Psoas muscle (tissue), 8 donors: Measurements from ENCODE around the gene SCAANT1. TPM values are rescaled to one million over a fixed set of nuclear protein-coding genes. Genes with fewer than 3 reads are reported as not detected.

Experiments used
- ATAC-seq, 4 donors: fragments of 200-7000 bp; cut with Tn5 transposase; one replicate each; pipeline ENCODE4 v1.9.1; 2020; ENCODE audit warnings: moderate library complexity in 3 of 4, mild to moderate bottlenecking in 2 of 4
- DNase-seq, 2 donors: peaks; one replicate each; pipeline ENCODE4 v3.0.0-alpha.2; 2020
- H3K27ac ChIP-seq: fragments of 200-600 bp; one replicate; pipeline ENCODE4 v1.8.0; 2022
- H3K27me3 ChIP-seq, 3 donors: fragments of 200-600 bp in 1 of 3; one replicate each; pipeline versions ENCODE4 v1.6.1 to v1.8.0; 2013 to 2022; ENCODE audit warnings: low read length in 2 of 3, mild to moderate bottlenecking in 2 of 3, moderate library complexity in 1 of 3; ENCODE audit not compliant: insufficient read depth in 3 of 3
- H3K36me3 ChIP-seq, 2 donors: fragments of 200-600 bp in 1 of 2; one replicate each; pipeline versions ENCODE4 v1.6.1 to v1.8.0; 2013 to 2022; ENCODE audit warnings: low read depth in 1 of 2, mild to moderate bottlenecking in 1 of 2, moderate library complexity in 1 of 2; ENCODE audit not compliant: insufficient read depth in 1 of 2
- H3K4me1 ChIP-seq: fragments of 200-600 bp; one replicate; pipeline ENCODE4 v1.8.0; 2022
- H3K4me3 ChIP-seq: fragments of 200-600 bp; one replicate; pipeline ENCODE4 v1.8.0; 2022; ENCODE audit warnings: mild to moderate bottlenecking
- H3K9me3 ChIP-seq: fragments of 200-600 bp; one replicate; pipeline ENCODE4 v1.8.0; 2022
- WGBS, 3 donors: extraction: QIAGEN DNeasy Blood & Tissue Kit; methylation state at CpG; one replicate each; pipeline versions ENCODE4 v1.1.6 to v1.1.7; 2013; 5-methylcytosine and 5-hydroxymethylcytosine counted together
- intact Hi-C, 2 donors: fragments of 100-400 bp; cut with DNase I; formaldehyde crosslinking; loops; one replicate each; pipeline versions ENCODE4 v1.11.0 to v1.14.2; 2022
- polyA plus RNA-seq, 3 donors: library from polyadenylated mRNA; stranded (reverse); fragments of 200-250 nt; gene quantifications; one replicate each; pipeline ENCODE4 v1.2.3, GENCODE V29; 2013
- total RNA-seq, 4 donors: library from RNA; stranded (reverse); fragmentation: NEBNext Ultra II Directional in 2 of 4; extraction: Animal tissue kit (Norgen Biotek cat#: 25700) in 2 of 4; gene quantifications; one replicate each; pipeline versions ENCODE4 v1.2.1 to v1.2.4, GENCODE V29; 2021 to 2023
- TF ChIP-seq, protein P1 (sequence below): fragments of 200-600 bp; IDR thresholded peaks from one replicate; pipeline ENCODE4 v1.8.0; 2022; ENCODE audit warnings: antibody characterized with exemption
- donor health status: healthy with polysubstance abuse.
- donor health status: DM: no; HTN: no; CAD: no; lungs with moderate emphysema.
- donor health status: Bipolar disorder and iron deficiency.
- donor health status: healthy.
- donor health status: DM: yes; HTN: yes; CAD: no.
- donor health status: DM: no; HTN: no; CAD: no.
- donor health status: DM: no; HTN: no; CAD: no.
- donor health status: DM: yes; HTN: yes; CAD: no.

SCAANT1 gene
- total and polyA plus RNA-seq, 7 donors: not detected

GRCh38 chr3:63955830-63956545 lies 43.8 kb upstream of the SCAANT1 start:
- ATAC-seq: no peak
- intact Hi-C loops: loop anchor here in 1 of 2 donors (5.0 kb wide), 1 partner anchor 44 kb away; the partner anchor contains the start of gene SCAANT1
- WGBS, 3 donors: 95 to 96% (median 95%) methylated on average over 13 of the region's 13 CpGs

DNA sequence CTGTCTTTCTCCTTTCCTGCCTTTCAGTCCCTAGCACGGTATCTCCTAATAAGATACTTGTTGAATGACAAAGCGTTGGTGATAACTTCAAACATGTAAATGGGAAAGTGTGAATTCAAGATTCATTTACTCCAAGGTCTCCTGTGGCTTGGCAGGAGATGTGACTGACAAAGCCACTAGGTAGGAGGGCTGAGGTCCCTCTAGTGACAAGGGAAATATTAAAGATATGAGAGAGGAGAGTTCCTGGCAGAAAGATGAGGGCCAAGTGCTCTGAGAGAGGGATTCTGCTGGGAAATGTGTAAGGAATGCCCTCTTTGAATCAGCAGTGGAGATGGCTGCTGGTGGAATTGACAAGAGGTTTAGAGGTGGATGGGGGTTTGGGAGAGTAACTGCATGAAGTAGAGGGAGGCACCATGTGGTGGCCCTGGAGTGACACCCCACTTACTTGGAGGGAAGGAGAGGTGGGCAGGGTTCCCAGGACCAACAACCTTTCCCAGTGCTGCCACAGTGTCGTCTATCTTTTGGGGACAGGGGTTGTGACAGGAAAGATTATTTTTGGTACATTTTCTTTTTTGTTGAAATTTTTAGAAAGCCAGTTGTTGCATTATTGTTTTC lies 43.0 kb upstream of the SCAANT1 start:
- no peak overlapping the region for H3K27ac ChIP-seq
- TF ChIP-seq, protein P1, sequence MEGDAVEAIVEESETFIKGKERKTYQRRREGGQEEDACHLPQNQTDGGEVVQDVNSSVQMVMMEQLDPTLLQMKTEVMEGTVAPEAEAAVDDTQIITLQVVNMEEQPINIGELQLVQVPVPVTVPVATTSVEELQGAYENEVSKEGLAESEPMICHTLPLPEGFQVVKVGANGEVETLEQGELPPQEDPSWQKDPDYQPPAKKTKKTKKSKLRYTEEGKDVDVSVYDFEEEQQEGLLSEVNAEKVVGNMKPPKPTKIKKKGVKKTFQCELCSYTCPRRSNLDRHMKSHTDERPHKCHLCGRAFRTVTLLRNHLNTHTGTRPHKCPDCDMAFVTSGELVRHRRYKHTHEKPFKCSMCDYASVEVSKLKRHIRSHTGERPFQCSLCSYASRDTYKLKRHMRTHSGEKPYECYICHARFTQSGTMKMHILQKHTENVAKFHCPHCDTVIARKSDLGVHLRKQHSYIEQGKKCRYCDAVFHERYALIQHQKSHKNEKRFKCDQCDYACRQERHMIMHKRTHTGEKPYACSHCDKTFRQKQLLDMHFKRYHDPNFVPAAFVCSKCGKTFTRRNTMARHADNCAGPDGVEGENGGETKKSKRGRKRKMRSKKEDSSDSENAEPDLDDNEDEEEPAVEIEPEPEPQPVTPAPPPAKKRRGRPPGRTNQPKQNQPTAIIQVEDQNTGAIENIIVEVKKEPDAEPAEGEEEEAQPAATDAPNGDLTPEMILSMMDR: no peak
- WGBS, 3 donors: 72 to 80% (median 73%) methylated on average over 3 of the region's 3 CpGs
- intact Hi-C loops: loop anchor here in 1 of 2 donors (5.0 kb wide), 1 partner anchor 43 kb away; the partner anchor contains the start of gene SCAANT1
- H3K36me3 ChIP-seq: peaks cover 0 to 12% of the 10 kb centered on the region in 2 donors
- H3K4me3 ChIP-seq: no peak overlapping the region
- DNase-seq (no peak), ATAC-seq (no peak)
- H3K27me3 ChIP-seq: no peaks in the 10 kb centered on the region
- no peaks in the 10 kb centered on the region for H3K9me3 ChIP-seq
- H3K4me1 ChIP-seq: peaks cover 37% of the 10 kb centered on the region

More at GRCh38 chr3:63955830-63956545, 43.8 kb upstream of the SCAANT1 start:
- peaks cover 0 to 12% of the 10 kb centered on the region in 2 donors for H3K36me3 ChIP-seq
- TF ChIP-seq, protein P1: no peak
- no peak for DNase-seq
- H3K4me1 ChIP-seq: peaks cover 37% of the 10 kb centered on the region
- no peak overlapping the region for H3K27ac ChIP-seq
- H3K9me3 ChIP-seq: no peaks in the 10 kb centered on the region
- no peak overlapping the region for H3K4me3 ChIP-seq
- H3K27me3 ChIP-seq: no peaks in the 10 kb centered on the region

DNA sequence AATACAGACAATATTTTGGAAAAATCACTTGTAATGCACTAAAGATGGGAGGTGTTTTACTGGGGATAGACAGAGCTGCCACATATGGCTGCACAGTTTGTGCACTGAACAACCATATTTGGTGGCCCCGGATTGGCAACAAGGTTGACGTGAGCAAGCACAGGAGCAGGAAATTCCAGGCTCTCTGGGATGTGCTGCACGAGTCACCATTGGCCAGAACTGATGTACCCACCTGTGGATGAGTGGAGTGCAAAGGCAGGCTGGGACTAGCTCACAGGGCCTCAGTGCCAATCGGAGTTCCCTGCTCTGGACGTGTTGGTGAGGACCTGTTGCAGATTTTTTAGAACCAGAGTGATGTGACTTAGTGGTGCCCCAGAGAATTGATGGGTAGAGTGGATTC lies 42.0 kb upstream of the SCAANT1 start:
- intact Hi-C loops: no loop called here
- no peak overlapping the region for H3K4me3 ChIP-seq
- 87 to 91% (median 91%) methylated on average over 5 of the region's 5 CpGs for WGBS, 3 donors

GRCh38 chr3:63952248-63952594 lies 40.0 kb upstream of the SCAANT1 start:
- peaks cover 26% of the 10 kb centered on the region for H3K4me1 ChIP-seq
- DNase-seq: no peak
- no peak for ATAC-seq
- TF ChIP-seq, protein P1: no peak
- H3K27ac ChIP-seq: no peak overlapping the region
- no peak overlapping the region for H3K4me3 ChIP-seq
- WGBS, 3 donors: 63 to 78% (median 73%) methylated on average over 2 of the region's 2 CpGs
- H3K9me3 ChIP-seq: no peaks in the 10 kb centered on the region
- intact Hi-C loops: no loop called here
- H3K27me3 ChIP-seq: no peaks in the 10 kb centered on the region
- H3K36me3 ChIP-seq: peaks cover 0 to 12% of the 10 kb centered on the region in 2 donors

More for the DNA sequence above, 42.0 kb upstream of the SCAANT1 start:
- Histone ChIP-seq H3K9me3 (no peaks in the 10 kb centered on the region), H3K27me3 (no peaks in the 10 kb centered on the region), H3K36me3 (peaks cover 0 to 12% of the 10 kb centered on the region in 2 donors), H3K4me1 (peaks cover 34% of the 10 kb centered on the region), H3K27ac (no peak overlapping the region)
- DNase-seq (no peak), ATAC-seq (peak in 1 of 4 donors; percentile 34)
- TF ChIP-seq, protein P1: no peak
